ENCODE data around the gene SAFB.

DNA sequence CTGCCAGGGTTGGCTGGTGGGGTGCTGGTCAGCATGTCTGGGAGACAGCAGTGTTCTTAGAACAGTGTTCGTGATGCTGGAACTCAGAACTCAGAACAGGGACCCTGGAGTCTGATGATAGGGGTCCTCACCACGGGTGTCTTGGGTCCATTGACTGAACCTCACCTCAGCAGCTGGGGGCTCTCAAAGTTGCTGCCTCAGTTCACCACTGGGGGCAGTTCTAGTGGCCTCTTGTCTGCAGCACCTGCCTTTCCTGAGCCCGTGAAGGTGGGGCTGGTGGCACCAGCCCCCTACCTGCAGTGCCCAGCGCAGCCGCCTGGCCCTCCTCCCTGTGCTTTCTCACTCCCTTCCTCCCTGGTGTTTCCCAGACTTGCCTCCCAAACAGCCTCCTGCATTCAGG is 28.5 kb downstream of the SAFB start:
- TF ChIP-seq POLR2A (IDR thresholded peaks at IDR 0.05) (no peak), CTCF (IDR thresholded peaks at IDR 0.05) (no peak)

Data from testis (tissue), 2 donors.